Measurements from ENCODE around the gene ARHGAP22.
"Not testable (repeated sequence)": the region's sequence is repeated elsewhere in the genome, so short reads cannot be mapped to it uniquely, and the experiment has no call there.

Gene ARHGAP22, protein sequence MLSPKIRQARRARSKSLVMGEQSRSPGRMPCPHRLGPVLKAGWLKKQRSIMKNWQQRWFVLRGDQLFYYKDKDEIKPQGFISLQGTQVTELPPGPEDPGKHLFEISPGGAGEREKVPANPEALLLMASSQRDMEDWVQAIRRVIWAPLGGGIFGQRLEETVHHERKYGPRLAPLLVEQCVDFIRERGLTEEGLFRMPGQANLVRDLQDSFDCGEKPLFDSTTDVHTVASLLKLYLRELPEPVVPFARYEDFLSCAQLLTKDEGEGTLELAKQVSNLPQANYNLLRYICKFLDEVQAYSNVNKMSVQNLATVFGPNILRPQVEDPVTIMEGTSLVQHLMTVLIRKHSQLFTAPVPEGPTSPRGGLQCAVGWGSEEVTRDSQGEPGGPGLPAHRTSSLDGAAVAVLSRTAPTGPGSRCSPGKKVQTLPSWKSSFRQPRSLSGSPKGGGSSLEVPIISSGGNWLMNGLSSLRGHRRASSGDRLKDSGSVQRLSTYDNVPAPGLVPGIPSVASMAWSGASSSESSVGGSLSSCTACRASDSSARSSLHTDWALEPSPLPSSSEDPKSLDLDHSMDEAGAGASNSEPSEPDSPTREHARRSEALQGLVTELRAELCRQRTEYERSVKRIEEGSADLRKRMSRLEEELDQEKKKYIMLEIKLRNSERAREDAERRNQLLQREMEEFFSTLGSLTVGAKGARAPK

DNA sequence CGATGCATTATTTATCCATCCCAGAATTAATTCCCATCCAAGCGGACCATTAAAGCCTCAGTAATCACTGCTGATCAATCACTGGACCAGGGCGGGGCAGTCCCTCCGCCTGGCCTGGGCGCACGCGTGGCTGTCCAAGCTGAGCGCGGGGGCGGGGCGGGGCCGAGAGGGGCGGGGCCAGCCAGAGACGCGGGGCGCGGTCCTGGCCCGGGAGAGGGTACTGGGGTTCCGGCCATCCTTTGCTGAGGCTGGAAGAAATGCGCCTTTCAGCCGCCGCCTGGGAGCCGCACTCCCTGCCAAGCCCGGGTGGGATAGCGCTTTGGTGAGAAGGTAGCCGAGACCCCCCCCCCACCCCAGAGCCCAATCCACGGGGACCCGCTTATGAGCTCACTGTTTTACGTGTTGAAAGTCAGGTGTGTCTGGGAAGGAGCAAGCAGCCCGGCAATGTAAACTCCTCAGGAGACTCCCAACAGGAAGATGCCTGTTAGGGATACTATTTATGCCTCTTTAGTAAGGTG lies at the start of gene ARHGAP22:
ARHGAP22 (minus strand) TSS at position 83 of the 518 bp plus-strand sequence. CDS start 277 bp downstream, outside the sequence.
- peak; percentile 52 for DNase-seq

DNA sequence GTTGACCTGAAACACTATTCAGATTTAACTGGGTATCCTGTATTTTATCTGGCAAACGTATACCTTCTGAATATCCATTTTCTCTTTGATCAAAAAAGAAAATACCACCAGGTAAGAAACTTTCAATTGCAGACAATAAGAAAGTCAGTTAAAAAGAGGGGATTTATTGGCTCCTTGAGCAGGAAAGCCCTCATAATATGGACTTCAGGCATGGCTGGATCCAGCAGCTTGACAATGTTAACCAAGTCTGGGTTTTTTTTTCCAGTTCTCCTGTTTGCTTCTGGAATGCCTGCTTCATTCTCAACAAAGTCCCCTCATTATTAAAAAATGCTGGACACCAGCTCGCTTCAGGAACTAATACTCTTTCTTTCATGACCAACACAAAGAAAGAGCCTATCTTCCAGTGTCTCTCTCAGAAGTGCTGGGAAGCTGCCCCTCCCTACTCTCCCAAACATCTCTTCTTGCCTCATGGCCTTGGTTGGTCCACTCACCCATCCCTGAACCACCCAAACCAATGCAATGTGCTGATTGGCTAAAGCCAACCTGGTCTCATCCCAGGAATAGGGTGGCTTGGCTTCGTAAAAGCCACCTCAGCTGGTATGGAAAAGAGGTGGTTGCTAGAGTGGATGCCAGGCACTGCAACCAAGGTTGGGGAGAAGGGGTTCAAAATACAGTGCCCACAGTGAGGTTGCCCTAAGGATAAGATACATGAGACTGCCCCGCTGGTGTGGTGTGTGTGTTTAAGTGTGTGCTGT lies 49.2 kb upstream of the ARHGAP22 start:
- no peak for DNase-seq

DNA sequence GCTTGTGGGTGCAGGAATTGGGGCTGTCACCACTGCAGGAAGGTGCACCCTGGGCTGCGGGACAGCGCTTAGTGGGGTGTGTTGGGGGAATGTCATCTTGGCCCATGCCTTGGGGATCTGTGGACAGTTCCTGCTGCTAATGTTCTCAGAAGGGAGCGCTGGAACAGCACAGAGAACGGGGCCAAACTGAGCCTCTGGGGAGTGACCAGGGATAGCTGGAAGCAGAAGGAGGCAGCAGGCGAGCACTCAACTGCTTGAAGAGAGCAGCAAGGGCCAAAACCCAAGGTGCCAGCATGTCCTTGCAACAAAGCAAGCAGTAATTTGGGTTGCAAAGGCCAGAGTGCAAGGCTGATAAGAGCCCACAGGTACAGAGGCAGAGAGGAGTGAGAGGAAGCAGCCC lies 48.5 kb upstream of the ARHGAP22 start:
- DNase-seq, result no peak

DNA sequence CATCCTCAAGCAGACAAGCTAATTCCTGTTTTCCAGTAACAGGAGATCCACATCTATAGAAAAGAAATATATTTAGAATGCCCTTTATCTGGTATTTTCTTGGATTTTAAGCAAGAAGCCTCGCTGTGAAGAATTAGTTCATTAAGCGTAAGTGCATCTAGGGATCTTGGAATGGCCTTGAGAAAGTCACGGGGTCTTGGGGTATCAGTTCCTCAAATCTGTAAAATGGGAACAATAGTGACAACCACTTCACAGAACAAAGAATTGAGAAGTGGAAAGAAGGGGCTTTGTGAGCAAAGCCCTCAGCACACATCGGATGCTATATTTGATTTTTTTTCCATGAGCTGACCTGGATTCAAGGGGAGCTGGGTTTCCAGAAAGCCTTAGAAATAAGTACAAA lies 47.5 kb upstream of the ARHGAP22 start:
- no peak for DNase-seq

DNA sequence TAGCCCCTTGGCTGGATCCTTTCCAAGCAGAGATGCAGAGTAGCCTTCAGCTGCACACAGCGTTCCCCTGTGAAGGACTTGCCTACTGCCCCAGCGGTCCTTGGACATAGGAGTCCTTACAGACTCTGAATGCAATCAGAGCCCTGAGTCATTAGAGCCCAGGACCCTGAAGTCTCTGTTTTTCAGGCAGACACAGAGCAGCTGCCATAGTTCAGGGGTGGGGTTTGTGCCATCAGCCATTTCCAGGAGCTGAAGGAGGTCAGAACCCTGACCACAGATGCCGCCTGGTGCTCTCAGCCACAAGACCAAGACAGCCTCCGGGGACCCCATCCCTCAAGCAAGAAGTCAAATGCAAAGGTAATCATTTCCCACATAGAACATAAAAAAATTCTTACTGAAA lies 47.0 kb upstream of the ARHGAP22 start:
- DNase-seq, result no peak

DNA sequence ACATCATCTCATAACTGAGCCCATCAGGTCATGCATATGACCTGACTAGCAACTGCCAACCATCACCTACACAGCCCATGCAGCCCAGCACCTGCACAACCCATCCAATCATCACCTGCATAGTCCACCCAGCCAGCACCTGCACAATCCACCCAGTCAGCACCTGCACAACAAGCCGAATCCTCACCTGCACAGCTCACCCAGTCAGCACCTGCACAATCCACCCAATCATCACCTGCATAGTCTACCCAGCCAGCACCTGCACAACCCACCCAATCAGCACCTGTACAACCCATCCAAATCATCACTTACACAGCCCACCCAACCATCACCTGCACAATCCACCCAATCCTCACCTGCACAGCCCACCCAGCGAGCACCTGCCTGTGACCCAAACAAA lies 46.4 kb upstream of the ARHGAP22 start:
- DNase-seq, result no peak

DNA sequence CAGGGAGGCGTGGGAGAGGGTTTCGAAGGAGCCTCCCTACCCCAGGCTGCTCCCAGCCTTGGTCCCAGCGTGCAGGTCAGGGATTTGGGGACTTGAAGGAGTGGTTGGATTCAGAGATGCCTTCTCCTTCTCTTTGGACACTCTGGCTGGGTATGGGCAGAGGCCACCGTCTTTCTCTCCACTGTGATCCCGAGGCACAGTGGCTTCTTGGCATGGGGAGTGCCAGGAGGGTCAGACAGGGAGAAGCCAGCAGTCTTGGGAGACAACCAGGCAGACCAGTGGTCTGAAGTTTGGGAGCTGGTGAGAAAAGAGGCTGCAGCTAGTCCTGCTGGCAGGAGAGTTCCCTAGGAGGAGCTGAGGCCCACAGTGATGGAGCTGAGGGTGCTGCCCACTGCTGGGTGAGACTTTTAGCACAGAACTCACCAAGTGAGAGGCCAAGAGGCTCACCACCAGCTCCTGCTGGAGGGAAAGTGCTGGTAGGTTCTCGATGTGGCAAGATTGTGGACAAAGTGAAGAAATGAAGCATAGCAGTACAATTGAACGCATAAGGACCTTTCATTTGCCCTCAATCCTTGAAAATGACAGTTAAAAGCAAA lies 44.6 kb upstream of the ARHGAP22 start:
- no peak for DNase-seq

DNA sequence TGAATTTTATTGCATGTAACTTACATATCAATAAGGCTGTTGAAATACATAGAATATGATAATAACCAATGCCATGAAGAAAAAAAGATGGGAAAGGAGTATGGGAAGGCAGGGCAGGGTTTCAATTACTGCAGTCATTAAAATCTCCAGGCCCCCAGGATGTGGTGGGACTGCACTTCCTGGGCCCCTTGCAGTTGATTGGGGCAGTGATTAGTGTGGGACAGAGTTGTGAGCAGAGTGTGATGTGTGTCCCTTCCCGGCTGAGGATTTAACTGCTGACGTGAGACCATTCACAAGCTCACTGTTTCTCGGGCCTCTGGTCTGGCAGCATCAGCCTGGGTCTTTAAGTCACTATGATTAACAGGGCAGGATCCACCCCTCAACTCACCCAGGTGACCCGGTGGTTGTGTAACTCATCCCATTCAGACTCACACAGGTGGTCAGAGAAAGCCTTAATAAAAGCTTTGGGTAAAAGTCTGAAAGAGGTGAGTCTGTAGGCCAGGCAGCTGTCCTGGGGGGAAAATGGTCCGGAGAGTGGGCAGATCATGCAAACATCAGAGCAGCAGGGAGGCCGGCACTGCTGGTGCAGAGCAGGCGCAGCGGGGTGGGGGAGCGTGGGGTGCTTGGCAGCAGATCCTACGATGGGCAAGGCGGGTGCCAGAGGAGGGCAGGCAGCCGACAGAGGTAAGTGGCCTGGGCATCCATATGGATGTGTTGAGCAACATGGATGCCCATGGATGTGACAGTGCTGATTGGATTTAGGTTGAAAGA lies 43.5 kb upstream of the ARHGAP22 start:
- no peak for DNase-seq

DNA sequence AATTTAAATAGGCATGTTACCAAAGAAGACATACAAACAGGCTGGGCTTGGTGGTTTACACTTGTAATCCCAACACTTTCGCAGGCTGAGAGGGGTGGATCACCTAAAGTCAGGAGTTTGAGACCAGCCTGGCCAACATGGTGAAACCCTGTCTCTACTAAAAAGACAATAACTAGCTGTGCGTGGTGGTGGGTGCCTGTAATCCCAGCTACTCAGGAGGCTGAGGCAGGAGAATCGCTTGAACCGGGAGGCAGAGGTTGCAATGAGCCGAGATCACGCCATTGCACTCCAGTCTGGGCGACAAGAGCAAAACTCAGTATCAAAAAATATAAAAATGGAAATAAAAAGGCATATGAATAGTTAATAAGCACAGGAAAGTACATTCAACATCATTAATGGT lies 42.2 kb upstream of the ARHGAP22 start:
- DNase-seq, result not testable (repeated sequence)

DNA sequence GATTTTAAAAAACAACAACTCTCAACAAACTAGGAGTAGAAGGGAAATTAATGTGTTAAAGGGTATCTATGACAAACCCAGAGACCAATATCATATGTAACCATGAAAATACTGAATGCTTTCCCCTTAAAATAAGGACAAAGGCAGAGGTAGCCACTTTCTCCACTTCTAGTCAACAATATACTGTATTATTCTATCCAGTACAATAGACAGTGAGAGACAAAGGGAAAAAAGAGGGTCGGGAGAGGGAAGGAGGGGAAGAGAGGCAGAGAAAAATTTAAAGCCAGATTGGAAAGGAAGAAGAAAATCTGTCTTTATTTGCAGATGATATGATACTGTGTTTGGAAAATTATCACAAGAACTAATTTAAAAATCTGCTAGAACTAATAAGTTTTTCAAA lies 40.7 kb upstream of the ARHGAP22 start:
- no peak for DNase-seq

DNA sequence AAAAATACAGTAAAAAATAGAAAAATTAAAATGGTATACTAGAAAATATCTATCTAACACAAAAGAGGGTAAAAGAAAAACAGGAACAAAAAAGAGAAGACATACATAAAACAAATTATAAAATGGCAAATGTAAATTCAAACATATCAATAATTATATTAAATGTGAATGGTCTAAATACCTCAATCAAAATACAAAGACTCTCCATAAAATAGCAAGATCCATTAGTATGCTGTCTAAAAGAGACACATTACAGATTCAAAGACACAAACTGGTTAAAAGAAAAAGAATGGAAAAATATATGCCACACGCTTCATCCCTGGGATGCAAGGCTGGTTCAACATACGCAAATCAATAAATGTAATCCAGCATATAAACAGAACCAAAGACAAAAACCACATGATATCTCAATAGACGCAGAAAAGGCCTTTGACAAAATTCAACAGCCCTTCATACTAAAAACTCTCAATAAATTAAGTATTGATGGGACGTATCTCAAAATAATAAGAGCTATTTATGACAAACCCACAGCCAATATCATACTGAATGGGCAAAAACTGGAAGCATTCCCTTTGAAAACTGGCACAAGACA lies 36.3 kb upstream of the ARHGAP22 start:
- not testable (repeated sequence) for DNase-seq

DNA sequence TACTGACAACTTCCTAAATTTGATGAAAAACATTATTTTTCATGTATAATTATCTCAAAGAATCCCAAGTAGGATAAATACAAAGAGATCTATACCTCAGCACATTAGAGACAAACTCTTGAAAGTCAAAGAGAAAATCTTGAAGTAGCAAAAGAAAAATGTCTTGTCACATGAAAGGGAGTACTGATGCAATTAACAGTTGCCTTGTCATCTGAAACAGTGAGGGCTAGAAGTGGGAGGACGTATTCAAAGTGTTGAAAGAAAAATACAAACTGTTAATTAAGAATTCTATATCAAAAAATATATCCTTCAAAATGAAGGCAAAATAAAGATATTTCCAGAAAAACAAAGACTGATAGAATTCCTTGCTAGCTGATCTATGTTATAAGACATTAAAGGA lies 35.5 kb upstream of the ARHGAP22 start:
- no peak for DNase-seq

DNA sequence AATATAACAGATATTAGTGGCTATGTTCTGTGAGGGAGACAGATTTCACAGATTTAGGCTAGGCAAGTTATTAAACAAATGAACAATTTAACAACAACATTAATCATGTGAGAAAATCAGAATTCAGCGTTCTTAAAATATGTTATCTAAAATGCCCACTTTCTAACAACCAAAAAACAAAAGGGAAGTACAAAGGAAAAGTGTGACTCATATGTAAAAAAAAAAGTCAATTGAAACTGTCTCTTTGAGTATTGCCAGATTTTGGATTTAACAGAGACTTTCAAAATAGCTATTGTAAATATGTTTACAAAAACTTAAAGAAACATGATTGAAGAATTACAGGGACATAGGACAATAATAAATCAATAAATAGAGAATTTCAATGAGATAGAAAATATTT lies 34.8 kb upstream of the ARHGAP22 start:
- no peak for DNase-seq

DNA sequence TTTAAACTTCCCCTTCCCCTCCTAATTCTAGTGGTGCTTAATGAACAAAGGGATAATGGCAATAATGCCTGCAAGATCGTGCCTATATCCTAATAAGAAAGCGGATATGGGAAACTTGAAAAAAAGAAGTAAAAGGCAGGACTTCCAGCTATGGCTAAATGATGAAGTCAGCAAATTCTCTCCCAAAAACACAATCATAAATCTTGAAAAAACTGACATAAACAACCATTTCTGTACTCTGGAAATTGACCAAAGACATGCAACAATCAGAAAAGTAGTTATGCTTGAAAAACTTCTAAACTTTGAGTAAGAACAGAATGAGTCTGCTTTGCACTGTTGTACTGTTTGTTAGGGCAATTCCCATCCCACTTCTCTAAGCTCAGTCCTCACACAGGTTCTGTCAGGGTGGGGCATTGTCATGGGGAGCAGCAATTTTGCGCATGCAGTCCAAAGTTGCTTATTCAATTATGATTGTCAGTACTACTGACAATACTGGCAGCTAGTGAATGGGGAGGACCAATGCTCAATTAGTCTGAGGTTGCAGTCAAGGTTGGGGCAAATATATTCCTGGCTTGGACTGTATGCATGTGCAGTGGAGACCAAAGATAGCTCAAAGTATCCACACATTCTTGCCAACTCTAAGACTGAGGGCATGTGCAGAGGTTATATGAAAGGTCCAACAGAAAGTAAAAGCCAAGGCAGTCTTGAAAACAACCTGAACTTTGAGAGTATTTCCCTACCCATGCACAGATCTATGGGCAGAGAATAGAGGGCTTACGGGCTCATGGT lies 34.1 kb upstream of the ARHGAP22 start:
- DNase-seq, result no peak

DNA sequence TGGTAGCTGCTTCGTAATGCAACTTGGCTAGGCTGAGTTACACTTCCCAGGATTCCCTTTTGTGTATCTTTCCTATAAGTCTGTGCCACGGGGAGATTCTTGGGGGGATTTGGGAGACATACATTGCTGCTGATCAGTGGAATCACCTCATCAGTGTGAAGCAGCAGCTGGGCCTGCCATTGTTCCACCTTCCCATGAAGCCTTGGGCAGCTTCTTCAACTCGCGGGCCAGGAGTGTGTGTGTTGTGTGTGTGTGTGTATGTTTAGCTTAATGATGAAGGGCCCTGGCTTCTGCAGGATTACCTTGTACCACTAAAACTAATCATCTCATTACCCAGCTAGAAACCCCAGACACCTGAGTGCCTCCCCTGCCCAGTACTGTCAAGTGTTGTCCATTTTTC lies 33.3 kb upstream of the ARHGAP22 start:
- no peak for DNase-seq

DNA sequence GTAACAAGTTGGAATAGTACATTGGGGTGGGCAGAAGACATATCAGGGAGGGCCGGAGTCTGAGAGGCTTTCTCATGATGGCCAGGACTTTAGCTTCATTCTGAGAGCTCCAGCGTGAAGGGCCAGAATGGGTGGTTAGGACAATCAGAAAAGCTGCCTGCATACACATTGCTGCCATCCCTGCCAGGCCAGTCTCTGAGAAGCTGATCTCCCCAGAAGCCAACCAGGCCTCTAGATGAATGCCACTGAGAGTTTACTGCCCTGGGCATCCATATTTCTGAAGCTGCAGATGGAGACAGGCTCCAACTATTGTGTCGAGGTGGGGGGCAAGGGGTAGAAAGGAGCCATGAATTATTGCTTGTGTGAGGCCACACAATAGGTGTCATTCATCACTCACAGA lies 32.0 kb upstream of the ARHGAP22 start:
- DNase-seq, result no peak

DNA sequence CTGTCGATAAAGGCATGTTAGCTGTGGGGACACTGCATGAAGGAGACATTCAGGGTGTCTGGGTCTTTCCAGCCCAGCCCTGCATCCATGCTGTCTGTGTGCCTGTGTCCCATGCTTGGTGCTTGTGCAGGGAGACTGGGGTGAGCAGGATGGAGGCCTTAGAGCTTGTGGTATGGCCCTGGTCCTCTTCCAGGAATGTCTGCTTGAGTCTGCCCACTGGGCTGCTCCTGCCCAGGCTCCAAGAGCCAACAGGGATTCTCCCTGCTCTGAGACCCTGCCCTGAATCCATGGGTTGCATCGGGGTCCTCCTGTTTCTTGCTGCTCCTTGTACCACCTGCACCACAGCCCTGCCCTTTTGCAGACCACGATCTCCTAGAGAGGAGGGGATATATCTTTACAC lies 31.4 kb upstream of the ARHGAP22 start:
- DNase-seq, result no peak

DNA sequence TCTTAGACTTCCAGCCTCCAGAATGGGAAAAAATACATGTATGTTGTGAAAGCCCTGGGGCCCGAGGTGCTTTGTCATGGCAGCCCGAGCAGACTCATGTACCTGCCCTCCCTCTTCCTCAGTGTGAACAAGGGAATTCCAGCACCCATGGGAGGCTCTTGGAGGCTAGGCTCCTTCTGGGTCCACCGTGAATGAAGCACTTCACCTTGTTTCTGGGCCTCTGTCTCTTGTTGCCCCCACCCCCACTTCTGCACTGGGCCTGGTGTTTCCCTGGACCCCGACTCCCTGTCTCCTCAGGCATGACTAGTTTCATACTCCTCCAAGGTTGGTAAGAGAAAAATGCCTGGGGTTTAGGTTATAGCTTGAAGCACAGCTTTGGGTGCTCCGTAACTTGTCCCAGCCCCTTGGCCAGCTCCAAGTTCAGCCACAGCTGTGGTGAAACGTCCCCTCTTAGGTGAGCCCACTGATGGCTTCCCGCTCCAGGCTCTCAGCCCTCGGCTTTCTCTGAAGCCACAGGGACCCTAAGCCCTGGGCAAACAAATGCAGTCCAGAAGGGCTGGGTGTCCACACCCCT lies 30.2 kb upstream of the ARHGAP22 start:
- no peak for DNase-seq

DNA sequence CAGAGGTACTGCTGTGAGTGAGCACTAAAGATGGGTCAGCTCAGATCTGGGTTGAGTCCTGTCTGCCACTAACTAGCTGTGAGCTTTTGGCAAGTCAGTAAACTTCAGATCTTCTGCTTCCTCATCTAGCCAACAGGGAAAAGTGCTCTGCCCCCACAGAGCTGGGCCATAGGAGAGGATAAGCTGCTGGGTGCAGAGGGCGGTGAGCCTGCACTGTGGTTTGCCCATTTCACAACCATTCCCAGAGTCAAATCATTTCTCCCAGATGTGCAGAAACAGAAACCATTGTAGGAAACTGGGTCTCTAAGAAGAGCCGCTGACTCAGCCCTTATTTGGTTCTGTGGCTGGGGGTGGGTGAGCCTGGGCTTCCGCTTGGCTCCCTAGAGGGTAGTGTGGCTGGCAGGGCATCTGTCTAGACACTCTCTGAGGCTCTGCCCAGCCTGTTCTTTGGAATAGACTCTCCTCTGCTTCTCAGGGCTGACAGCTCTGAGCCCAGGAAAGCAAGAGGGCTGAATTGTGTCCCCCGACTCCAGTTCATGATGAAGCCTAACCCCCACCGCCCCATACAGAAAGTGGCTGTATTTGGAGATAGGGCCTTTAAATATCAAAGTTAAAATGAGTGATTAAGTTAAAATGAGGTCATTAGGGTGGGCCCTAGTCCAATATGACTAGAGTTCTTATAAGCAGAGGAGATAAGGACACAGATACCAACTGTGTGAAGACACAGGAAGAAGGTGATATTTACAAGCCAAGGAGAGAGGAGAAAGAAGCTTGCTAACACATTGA lies 29.5 kb upstream of the ARHGAP22 start:
- DNase-seq, result peak; percentile 68

Data from left hindlimb (tissue), 1 donor.